ENCODE data around the gene GLIPR2.
"Not testable (repeated sequence)": the region's sequence is repeated elsewhere in the genome, so short reads cannot be mapped to it uniquely, and the experiment has no call there.

GLIPR2 gene, protein sequence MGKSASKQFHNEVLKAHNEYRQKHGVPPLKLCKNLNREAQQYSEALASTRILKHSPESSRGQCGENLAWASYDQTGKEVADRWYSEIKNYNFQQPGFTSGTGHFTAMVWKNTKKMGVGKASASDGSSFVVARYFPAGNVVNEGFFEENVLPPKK

DNA sequence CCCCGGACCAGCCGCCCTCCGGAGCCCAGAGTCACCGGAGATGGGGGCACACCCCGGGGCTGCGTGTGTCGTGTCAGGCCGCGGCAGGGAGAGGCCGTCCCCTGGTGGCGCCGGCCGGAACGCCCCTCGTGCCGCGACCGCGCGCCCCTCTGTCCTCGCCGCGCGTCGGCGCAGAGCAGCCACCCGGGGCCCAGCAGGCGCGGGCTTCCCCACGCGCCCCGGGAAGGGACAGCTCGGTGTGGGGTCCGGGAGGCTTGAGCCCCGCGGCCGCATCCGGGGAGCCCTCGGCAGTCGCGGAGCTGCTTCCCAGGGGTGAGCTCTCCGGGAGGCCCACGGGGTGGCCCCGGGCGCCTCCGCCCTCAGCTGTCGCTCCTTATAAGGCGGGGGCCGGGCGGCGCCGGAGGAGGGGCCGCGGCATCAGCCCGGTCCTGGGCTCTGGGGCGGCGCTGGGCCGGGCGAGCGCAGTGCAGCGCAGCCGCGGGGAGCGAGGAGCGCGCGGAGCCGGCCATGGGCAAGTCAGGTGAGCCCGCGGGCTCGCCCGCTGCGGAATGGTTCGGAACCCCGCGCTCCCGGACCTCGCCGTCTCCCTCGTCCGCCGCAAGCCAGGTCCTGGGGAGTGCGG lies at the start of gene GLIPR2:
Gene GLIPR2, plus strand, starts transcription at position 462 of the 622 bp plus-strand sequence. Its CDS starts 46 bp downstream, at position 508.
- no peak for DNase-seq

DNA sequence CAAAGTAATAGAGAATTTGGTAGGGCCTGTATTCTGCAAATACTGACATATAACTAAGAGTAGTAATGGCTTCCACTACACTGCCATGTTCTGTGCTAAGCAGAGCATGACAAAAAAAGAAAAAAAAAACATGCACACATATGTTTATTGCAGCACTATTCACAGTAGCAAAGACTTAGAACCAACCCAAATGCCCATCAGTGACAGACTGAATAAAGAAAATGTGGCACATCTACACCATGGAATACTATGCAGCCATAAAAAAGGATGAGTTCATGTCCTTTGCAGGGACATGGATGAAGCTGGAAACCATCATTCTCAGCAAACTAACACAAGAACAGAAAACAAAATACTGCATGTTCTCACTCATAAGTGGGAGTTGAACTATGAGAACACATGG lies 49.5 kb upstream of the GLIPR2 start:
- not testable (repeated sequence) for DNase-seq

DNA sequence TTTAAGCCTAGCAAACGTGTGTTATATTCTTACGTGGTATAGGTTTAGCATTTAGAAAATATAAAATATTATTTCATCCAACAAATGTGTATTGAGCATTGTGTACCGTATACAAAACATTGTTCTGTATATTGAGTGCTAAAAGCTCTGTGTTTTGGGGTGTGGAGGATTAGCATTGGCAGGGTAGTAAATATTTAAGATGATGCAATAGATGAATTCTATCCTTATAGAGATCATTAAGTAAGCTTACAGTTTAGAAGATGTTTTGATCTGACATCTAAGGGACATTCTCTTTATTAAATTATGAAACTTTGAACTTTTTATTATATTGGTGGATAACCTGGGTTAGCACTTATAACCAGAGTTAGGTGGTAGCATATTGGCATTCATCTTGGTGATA lies 48.5 kb upstream of the GLIPR2 start:
- DNase-seq = no peak

DNA sequence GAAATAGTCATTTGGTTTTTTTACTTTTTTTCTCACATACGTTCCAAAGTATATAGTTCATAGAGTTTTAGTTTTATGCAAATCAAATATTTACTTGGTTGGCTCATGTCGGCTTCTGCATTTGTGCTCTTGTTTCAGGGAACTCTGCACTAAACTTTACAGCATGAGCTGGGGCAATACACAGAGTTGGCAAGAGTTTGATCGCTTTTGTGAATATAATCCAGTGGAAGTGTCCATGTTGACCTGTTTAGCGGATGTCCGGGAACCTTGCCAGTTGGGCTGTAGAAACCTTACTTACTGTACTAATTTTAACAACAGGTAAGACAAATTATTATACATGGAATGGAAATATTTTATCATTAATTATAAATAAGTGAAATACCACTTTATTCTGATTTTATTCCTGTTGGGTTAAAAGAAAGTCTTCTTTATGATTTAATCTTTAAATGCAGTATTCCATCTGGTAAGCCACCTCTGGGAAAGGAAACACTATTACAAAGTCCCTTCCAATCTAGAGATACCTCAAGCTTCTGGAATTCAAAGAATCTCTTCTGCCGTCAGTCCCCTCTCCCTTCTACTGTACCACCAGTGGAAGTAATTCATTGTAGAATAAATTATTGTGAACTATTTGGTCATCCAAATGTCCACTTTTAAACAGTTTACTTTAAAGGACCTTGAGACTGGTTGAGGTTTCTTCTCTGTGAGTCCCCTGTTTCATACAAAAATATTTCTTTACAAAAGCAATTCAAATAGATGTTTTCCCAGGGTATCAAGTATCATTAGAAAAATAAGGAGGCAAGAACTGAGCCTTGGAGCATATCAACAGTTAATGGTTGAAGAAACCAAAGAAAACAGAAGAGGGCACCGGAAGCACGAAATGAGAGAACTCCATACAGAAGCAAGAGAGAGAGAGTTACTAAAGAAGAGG lies 45.2 kb upstream of the GLIPR2 start:
- no peak for DNase-seq

DNA sequence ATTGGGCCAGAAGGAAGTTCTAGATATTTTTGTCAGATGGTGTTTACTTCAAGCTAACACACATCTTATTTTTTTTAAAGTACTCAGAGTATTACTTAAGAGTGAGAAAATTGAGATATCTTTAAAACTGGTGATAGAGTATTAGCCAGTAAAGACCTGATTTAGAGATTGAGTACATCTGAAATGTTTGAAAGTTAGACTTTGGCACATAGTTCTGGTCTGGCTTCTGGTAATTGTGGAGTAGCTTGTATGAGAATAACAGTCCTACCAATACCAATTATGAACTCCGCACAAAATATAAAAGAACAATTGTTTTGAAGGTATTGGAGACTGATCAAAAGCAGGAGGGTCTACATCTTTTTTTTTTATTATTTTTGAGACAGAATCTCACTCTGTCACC lies 44.5 kb upstream of the GLIPR2 start:
- no peak for DNase-seq

DNA sequence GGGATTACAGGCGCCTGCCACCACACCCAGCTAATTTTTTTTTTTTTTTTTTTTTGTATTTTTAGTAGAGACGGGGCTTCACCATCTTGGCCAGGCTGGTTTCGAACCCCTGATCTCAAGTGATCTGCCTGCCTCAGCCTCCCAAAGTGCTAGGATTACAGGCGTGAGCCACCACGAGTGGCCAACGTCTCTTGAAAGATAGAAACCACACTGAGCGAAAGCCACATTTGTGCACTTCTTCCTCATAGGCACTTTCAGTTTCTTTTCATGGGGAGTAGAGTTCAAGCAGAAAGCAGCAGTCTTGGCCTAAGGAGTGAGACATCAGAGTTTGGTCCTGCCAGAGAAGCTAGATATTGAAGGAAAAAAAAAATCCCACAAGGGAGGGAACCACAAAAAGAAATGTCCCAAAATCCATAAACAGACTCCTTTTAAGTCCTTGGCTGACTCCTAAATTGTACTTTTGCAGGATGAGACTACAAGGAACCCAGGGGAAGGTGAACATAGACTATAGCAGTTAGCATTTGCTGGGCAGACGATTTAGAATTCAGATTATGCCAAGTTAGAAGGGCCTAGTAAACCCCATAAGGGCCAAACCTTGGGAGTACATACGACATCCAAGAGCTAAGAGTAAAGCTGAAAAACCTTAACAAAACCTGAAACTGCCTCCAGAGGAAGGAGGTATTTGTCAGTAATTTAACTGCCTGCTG lies 43.9 kb upstream of the GLIPR2 start:
- peak; percentile 7 for DNase-seq

DNA sequence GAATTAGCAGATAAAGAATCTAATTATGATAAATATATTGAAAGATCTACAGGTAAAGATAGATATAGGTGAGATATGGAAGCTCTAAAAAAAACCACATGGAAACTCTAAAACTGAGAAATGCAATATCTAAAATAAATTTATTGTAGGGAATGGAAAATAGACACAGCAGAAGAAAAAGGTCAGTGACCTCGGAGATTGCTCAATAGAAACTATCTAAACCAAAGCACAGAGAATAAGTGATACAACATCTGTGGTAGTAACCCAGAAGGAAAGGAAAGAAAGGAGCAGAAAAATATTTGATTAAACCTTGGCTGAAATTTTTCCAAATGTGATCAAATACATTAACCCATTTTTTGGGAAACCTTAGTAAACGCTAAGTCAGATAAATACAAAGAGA lies 43.1 kb upstream of the GLIPR2 start:
- no peak for DNase-seq

DNA sequence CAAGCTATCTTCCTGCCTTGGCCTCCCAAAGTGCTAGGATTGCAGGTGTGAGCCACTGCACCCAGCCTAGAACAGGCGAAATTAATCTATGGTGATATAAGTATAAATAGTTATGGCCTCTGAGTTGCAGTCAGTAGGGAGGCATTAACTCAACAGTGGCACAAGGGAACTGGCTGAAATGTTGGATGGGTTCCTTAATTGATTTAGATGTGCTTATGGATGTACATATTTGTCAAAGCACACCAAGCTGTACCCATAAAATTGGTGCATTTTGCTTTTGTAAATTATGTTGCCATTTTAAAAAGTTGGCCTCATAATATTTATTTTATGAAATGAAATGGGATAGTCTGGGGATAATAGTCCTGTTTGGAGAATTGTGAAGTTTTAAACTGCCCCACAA lies 36.8 kb upstream of the GLIPR2 start:
- no peak for DNase-seq

DNA sequence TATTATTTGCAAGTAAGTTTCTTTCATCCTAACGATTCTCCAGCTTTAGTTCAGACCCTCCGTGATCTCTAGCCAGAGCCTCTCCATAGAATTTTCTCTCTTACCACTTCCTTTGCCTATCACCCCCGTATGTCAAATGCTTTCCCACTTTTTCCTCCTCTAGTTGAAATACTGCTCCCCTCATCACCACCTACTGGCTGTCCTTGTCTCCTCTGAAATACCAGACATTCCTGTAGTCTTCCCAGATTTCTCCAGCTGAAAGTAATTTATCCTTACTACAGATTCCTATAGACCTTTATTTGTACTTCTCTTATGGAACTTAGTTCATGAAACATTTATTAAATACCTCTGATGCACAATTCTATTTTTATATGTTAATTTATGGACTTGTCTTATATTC lies 36.0 kb upstream of the GLIPR2 start:
- DNase-seq = no peak

DNA sequence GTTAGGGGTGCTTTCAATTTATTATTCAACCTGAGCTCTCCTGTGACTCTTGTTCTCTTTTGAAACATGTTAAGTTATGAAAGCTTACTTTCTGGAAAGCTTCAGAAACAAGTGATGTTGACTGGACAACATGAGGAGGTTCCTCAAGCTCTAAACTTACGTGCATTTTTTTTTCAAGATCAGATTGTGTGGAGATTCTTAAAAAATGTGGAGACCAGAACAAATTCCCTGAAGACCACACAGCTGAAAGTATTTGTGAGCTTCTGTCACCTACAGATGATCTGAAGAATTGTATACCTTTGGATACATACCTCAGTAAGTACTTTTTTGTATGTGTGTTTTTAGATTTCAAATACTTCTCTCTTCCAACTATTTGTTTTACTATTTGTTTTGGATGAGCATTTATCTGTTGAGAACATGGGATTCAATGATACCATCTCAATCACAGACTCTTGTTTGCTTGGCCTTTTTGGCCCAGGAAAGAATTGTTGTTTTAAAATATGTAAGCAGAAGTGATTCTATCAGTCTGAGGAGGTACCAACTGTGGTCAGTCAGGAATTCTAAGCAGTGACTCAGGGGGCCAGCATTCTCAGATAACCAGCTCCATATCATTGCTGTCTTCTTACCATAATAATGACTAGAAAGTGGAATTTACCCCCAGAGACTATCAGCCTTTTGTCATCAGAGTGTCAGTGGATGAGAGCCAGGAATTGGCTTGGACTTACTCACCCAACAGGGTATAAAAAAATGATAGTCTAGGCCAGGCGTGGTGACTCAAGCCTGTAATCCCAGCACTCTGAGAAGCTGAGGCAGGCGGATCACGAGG lies 34.4 kb upstream of the GLIPR2 start:
- no peak for DNase-seq

DNA sequence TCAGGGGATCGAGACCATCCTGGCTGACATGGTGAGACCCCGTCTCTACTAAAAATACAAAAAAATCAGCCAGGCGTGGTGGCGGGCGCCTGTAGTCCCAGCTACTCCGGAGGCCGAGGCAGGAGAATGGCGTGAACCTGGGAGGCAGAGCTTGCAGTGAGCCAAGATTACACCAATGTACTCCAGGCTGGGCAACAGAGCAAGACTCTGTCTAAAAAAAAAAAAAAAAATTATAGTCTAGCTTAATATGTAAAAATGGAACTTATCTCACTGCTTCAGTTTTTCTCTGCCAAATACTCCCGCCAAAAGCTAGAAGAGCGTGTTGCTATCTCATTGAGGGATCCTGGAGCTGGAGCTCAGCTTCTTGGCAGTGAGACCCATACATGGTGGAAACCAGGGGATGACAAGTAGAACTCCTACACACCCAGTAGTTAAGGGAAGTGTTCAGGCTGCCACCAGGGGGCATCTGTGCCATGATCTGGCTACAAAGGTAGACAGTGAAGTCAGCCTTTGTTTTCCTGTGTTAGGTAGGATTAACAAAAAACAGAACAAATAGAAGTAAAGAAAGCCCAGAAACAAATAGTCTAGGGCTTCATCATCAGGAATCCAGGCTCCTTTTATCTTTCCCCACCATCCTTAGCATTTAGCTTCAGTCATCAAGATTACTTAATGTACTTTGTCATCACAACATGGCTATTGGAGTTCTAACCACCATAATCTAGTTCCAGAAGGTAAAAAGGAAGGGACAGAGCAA lies 33.6 kb upstream of the GLIPR2 start:
- no peak for DNase-seq

DNA sequence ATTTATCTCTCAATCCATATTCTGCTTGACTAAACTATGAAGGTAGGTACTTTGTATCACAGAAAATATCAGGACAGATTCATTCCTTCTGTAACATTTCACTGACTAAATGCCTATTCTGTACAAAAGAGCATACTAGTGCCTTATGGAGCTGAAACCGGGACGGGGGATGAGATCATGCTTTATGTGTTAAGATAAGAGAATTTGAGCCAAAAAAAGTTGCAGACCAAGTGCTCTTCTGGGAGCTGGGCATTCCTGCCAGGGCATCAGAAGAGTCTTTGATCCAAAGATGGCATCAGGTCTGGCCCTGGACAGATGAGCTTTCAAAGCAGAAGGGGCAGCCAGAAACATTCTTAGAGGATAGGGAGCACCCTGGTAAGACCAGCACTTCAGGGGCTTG lies 27.5 kb upstream of the GLIPR2 start:
- DNase-seq = no peak

DNA sequence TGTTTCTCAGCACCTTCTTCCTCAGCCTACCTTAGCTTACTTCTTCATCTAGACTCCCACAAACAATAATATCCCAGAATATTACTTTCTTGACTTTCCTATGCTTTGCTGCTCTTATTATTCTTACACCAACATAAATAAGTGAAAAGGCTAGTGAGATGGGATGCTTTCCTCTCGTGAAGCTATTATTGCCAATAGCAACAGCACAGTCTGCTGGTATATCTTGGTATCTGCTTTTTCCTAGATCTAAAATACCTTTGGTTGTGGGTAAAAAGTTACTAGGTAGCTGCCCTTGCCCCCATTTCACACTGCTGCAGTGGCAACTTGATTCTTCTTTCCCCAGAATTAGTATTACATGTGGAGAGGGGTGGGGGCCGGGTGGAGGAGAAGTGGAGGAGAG lies 26.1 kb upstream of the GLIPR2 start:
- no peak for DNase-seq

DNA sequence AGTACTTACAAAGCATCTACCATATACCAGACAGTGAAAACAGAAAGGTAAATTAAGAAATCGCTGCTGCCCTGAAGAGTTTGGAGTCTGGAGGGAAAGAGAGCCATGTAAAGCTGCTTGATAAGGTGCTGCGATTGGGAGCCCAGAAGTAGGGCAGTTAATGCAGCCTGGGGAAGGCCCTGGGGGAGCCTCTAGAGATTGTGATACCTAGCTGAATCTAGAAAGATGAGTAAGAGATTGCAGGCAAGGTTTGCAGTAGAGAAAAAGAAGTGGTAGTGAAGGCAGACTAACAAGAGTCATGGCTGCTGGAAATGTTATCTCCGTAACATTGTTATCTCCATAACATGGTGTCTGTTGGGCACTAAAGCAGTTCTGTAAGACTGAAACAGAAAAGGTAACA lies 24.0 kb upstream of the GLIPR2 start:
- no peak for DNase-seq

DNA sequence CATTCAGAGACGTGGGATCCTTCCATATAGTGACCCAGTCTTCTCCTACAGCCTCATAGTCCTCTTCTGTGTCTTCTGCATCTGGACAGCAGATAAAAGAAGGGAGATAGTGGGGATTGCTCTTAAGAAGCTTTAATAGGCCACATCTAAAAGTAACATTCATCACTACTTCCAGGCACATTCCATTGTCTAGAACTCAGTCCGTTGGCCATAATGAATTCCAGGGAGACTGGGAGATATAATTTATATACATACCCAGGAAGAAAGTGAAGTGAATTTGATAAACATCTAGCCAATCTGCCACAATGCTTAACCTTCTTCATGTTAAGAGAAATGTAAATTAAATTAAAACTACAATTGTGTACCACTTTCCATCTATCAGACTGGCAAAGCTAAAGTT lies 22.5 kb upstream of the GLIPR2 start:
- no peak for DNase-seq

DNA sequence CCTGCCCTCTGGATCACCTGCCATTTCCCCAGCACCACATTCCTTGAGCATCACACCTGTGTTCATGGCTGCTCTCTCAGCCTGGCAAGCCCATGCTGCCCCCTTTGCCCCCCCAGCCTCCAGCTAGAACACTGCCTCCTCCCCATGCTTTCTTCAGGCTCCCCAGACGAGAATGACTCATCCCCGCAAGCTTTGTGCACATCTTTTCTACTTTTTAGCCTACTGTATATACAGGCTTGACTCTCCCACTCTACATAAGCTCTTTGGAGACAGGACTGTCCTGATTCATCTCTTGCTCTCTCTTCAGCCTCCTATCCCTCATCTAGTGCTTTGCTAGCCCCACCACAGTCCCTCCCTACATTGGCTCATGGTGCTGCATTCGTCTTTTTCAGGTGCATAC lies 19.9 kb upstream of the GLIPR2 start:
- no peak for DNase-seq

DNA sequence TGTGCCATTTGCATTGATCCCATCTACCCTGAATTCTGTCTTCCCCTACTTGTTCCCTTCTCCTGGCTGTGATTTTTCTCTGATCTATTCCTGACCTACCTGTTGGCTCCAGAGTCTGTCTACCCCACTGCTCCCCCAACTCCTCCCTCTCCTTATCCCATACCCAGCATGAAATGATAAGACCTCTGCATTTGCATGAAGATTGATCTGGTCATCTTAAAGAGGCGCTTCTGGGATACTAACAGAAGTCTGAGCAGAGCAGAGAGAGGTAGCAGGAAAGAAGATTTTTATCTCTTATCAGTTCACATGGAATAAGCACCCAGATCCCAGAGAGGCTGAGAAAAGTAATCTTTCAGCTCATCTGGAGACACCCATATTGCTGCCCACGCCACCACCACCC lies 18.3 kb upstream of the GLIPR2 start:
- DNase-seq = no peak

DNA sequence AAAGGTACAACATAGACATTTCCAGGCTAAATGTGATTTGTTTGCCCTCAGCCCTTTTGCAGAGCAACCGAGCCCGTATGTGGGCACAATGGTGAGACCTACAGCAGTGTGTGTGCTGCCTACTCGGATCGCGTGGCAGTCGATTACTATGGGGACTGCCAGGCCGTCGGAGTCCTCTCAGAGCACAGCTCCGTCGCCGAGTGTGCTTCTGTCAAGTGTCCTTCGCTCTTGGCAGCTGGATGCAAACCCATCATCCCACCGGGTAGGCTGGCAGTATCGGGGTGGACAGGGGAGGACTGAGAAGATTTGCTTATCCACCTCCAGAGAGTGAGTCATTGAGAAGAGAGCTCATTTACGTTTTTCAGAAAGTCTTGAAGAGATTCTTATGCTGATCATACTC lies 17.8 kb upstream of the GLIPR2 start:
- no peak for DNase-seq

DNA sequence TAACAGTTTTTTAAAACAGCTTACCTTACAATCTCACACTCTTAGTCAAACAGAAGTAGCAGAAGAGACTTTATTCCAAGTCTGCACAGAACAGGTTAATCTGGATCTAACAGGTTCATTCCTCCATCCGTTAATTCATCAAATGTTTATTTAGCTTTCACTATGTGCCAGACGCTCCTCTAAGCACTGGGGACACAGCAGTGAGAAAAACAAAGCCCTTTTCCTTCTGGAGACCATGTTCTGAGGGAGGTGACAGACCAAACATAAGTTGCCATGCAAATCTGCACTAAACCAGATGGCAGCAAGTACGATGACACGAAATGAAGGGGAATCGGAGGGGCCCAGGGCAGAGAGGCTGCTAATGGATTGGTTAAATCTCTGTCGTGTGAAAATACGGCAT lies 17.1 kb upstream of the GLIPR2 start:
- no peak for DNase-seq

DNA sequence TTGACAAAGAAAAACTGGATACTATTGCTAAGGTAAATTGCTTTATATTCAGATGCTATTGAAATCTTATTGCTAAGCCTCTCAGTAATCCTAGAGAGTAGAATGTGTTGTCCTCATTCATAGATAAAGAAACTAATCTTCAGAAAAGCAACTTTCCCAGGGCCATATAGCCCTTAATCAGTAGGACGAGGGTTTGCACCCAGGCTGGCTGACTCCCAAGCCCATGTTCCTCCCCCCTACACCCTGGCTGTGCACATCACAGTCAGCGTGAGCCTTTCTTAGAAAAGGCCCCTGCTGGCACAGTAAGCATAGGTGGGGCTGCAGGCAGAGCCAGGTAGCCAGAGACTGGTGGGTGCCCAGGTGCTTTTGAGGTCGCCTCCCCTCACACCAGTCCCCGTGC lies 15.8 kb upstream of the GLIPR2 start:
- DNase-seq = no peak

DNA sequence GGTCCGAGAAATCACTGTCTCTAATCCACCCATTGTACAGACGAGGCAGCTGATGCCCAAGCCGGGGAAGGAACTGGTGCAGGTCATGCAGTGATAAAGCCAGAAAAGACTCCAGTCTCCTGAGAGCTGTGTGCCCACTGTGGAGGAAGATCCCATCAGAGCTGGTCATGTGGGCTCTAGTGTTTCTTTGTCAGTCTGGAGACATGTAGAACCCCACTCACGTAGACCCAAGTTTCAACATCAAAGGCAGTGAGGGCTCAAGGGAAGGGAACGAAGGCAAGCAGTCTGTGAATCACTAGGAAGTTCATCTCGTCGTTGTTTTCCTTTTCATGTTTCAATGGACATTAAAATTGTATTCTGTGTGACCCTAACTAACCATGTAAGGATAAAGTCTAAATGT lies 14.6 kb upstream of the GLIPR2 start:
- DNase-seq = no peak

DNA sequence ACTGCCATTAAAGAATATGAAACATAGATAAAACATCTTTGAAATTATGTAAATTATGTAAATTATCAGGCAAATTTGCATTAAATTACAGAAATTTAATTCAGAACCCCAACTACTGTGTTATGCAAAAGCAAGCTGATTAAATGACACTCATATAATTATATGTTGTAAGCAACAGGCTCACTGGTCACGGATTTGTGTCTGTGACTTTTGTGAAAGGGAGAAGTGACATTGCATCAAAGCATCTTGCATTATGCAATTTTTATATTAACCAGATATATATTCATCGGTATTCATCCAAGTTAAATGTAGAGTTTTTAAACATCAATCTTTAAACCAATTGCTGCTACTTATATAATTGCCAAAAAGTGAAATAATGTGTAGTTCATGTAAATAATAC lies 13.0 kb upstream of the GLIPR2 start:
- no peak for DNase-seq
